A673 (cell line): ENCODE data around the gene CBY1.

ENCODE experiments used
- EZH2 ChIP-seq: fragments of 200-600 bp; sonication (generic); IDR thresholded peaks from 2 replicates; pipeline ENCODE4 v1.6.1; 2017; ENCODE audit warnings: borderline replicate concordance, low read depth, mild to moderate bottlenecking, mixed read lengths, antibody characterized with exemption, low read length; ENCODE audit not compliant: poor library complexity, severe bottlenecking
- TF ChIP-seq, protein P1 (sequence below): fragments of 300-800, 200-600 bp; sonication (generic); conservative IDR thresholded peaks from 2 replicates; pipeline ENCODE4 v1.5.1; 2017; ENCODE audit warnings: low read depth, mild to moderate bottlenecking, antibody characterized with exemption, low read length, moderate library complexity, mixed read lengths

DNA sequence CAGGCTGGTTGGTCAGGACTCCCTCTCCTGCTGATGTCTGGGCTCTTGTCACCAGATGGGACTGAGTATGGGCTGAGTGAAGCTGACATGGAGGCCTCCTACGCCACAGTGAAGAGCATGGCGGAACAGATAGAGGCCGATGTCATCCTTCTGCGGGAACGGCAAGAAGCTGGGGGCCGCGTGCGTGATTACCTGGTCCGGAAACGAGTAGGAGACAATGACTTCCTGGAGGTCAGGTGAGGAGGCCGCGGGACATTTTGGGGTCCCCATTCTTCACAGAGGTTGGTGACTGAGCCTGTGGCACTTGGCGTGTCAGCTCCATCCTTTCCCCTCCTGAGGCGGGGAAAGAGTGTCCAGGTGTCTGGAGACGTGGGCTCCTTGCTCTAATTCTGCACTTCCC lies 59.4 kb downstream of the CBY1 start:
- TF ChIP-seq, protein P1, sequence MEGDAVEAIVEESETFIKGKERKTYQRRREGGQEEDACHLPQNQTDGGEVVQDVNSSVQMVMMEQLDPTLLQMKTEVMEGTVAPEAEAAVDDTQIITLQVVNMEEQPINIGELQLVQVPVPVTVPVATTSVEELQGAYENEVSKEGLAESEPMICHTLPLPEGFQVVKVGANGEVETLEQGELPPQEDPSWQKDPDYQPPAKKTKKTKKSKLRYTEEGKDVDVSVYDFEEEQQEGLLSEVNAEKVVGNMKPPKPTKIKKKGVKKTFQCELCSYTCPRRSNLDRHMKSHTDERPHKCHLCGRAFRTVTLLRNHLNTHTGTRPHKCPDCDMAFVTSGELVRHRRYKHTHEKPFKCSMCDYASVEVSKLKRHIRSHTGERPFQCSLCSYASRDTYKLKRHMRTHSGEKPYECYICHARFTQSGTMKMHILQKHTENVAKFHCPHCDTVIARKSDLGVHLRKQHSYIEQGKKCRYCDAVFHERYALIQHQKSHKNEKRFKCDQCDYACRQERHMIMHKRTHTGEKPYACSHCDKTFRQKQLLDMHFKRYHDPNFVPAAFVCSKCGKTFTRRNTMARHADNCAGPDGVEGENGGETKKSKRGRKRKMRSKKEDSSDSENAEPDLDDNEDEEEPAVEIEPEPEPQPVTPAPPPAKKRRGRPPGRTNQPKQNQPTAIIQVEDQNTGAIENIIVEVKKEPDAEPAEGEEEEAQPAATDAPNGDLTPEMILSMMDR, result no peak
- no peak for TF ChIP-seq EZH2
